Mesothelial cell of epicardium (in vitro differentiated cells): Measurements from ENCODE around the gene ROBO2. TPM values are rescaled to one million over a fixed set of nuclear protein-coding genes. Genes with fewer than 3 reads are reported as not detected.

ENCODE experiments used
- DNase-seq, 2 experiments: peaks; one replicate each; pipeline ENCODE4 v3.0.0; 2021; ENCODE audit warnings: low spot score in 2 of 2; ENCODE audit not compliant: unreplicated experiment in 2 of 2
- H3K27ac Mint-ChIP-seq: 2 replicates; pipeline ENCODE4 v1.8.0; 2021; ENCODE audit warnings: mixed read lengths
- H3K27me3 Mint-ChIP-seq: 2 replicates; pipeline ENCODE4 v1.8.0; 2021; ENCODE audit warnings: low read depth, mixed read lengths
- H3K36me3 Mint-ChIP-seq: 2 replicates; pipeline ENCODE4 v1.8.0; 2021; ENCODE audit warnings: mixed read lengths
- H3K4me1 Mint-ChIP-seq: 2 replicates; pipeline ENCODE4 v1.8.0; 2021; ENCODE audit warnings: mixed read lengths
- H3K4me3 Mint-ChIP-seq: 2 replicates; pipeline ENCODE4 v1.8.0; 2021; ENCODE audit warnings: mild to moderate bottlenecking, moderate library complexity, mixed read lengths
- H3K9me3 Mint-ChIP-seq: 2 replicates; pipeline ENCODE4 v1.8.0; 2021; ENCODE audit warnings: mixed read lengths
- total RNA-seq: library from RNA; stranded (reverse); gene quantifications from 3 replicates; pipeline ENCODE4 v1.2.1, GENCODE V29; 2021
- TF ChIP-seq, protein P1 (sequence below): fragments of 200-600 bp; sonication (generic); IDR thresholded peaks from one replicate; pipeline ENCODE4 v1.5.0; 2021; ENCODE audit warnings: antibody characterized with exemption; ENCODE audit not compliant: unreplicated experiment

Gene ROBO2
- total RNA-seq, 1 donor from 2014 or later: 82.3 TPM

DNA sequence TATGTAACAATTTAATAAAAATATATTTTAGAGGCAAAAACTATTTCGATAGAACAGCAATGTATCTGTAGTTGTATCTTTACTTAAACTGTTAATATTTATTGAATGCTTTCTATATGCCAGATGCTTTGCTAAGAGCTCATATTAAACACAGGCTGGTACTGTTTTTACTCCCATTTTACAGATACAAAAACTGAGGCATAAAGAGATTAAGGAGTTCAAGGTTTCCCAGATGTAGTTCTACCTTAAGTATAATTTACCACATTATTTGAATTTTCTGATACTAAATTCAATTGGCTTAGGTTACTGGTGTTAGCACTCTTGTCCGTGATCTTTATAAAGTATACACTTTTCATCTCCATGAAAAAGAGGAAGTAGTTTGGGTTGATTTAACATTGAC, 149.8 kb downstream of the ROBO2 start:
- Mint-ChIP-seq H3K4me1 (peaks cover 29% of the 10 kb centered on the region), H3K4me3 (no peak overlapping the region), H3K36me3 (no peaks in the 10 kb centered on the region), H3K27ac (peak overlapping the region; percentile 83), H3K9me3 (no peaks in the 10 kb centered on the region), H3K27me3 (no peaks in the 10 kb centered on the region)
- DNase-seq: no peak
- TF ChIP-seq, protein P1, sequence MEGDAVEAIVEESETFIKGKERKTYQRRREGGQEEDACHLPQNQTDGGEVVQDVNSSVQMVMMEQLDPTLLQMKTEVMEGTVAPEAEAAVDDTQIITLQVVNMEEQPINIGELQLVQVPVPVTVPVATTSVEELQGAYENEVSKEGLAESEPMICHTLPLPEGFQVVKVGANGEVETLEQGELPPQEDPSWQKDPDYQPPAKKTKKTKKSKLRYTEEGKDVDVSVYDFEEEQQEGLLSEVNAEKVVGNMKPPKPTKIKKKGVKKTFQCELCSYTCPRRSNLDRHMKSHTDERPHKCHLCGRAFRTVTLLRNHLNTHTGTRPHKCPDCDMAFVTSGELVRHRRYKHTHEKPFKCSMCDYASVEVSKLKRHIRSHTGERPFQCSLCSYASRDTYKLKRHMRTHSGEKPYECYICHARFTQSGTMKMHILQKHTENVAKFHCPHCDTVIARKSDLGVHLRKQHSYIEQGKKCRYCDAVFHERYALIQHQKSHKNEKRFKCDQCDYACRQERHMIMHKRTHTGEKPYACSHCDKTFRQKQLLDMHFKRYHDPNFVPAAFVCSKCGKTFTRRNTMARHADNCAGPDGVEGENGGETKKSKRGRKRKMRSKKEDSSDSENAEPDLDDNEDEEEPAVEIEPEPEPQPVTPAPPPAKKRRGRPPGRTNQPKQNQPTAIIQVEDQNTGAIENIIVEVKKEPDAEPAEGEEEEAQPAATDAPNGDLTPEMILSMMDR: no peak

DNA sequence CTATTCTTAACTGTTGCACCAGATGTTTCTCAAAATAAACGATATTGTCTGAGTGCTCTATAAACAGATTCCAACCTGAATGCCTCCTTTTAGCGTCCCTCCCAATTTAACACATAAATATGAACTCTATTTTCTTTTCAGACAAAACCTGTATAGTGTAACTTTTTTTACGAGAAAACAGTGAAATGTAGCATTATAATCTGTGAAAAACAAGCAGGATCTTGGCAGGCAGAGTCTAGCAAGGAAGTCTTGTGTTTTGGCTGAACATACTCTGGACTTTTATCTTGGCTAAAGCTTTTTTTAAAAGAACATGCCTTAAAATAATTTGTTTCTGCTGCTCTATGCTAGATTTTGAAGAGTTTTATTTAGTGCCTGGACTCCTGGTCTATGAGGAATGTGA, 150.5 kb downstream of the ROBO2 start:
- Mint-ChIP-seq H3K4me1 (peaks cover 29% of the 10 kb centered on the region), H3K9me3 (no peaks in the 10 kb centered on the region), H3K27ac (peak overlapping the region; percentile 80), H3K4me3 (no peak overlapping the region), H3K27me3 (no peaks in the 10 kb centered on the region), H3K36me3 (no peaks in the 10 kb centered on the region)
- TF ChIP-seq, protein P1: no peak
- DNase-seq: no peak

DNA sequence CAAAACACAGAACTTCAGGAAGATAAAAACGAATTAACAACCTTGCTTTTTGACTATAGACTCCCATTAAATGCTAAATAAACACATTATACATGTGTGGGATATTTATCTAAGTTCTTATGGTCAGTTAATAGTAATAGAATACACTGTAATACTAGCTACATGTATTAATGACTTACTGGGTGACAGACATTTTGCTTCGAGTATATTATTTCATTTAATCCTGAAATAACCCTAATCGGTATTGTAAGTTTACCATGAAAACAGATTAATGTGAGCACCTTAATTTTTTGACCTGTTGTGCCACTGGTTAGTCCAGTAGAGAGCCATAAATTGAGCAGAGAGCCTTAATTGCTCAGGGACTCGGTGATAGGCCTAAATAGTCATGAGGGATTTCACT, 151.1 kb downstream of the ROBO2 start:
- no peaks in the 10 kb centered on the region for H3K36me3 Mint-ChIP-seq
- TF ChIP-seq, protein P1: no peak

DNA sequence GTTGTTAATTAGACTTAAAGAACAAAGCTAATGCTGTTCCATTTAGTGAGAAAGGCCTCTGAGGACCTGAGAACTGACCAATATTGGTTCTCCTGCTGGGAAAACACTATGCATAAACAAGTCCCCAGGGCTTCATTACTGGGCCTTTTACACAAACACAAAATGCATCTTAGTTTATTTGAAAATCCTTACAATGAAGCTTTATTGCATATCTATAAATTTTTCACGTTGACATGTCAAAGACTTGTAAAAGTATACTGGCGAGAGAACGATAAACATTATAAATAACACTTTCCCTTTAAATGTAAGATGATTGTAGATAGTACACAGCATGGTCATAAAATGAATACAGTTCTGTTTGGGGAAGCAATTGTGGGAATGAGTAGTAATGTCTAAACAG, 151.7 kb downstream of the ROBO2 start:
- no peaks in the 10 kb centered on the region for H3K36me3 Mint-ChIP-seq
- H3K27ac Mint-ChIP-seq: no peak overlapping the region

More for the DNA sequence above, 151.1 kb downstream of the ROBO2 start:
- Mint-ChIP-seq H3K27me3 (no peaks in the 10 kb centered on the region), H3K9me3 (no peaks in the 10 kb centered on the region), H3K27ac (peak overlapping the region; percentile 80), H3K4me1 (peaks cover 29% of the 10 kb centered on the region), H3K4me3 (no peak overlapping the region)
- no peak for DNase-seq

DNA sequence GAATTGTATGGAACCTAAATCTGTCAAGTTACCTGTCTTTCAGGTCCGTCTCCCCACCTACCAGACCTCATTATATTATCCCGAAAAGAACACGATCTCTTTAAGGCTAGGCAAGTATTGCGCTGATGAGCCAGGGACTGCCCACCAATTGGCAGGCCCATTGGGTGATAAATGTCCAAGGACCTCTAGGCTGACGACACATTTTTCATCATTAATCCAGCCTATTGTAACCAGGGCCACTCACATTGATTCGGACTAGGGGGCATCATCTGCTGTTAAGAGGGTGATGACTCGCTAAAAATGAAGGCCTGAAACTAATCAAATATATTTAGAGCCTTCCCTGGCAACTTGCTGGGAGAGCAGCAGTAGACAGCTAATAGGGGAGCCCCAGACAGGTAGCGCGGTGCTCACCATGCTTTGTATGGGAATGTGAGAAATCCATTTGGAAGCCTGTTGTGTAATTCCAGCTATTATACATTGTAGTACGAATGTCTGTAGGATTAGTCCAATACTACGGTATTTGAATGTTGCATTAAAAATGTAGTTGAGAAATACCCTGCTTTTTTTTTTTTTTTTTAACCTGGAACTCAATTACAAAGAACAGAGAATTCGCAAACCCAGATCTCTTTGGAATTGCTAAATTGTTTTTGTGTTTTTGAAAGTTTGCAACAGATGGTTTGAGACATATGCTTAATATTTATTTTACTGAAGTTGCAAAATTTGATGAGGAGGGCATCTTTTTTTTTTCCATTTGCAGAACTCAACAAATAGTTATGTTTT, 156.1 kb downstream of the ROBO2 start:
- TF ChIP-seq, protein P1: no peak
- DNase-seq: no peak
- no peaks in the 10 kb centered on the region for H3K9me3 Mint-ChIP-seq
- no peaks in the 10 kb centered on the region for H3K27me3 Mint-ChIP-seq
- H3K36me3 Mint-ChIP-seq: no peaks in the 10 kb centered on the region
- no peak overlapping the region for H3K27ac Mint-ChIP-seq
- H3K4me1 Mint-ChIP-seq: peaks cover 9% of the 10 kb centered on the region
- no peak overlapping the region for H3K4me3 Mint-ChIP-seq

More for the DNA sequence above, 151.7 kb downstream of the ROBO2 start:
- DNase-seq: no peak
- H3K4me3 Mint-ChIP-seq: no peak overlapping the region
- no peaks in the 10 kb centered on the region for H3K27me3 Mint-ChIP-seq
- TF ChIP-seq, protein P1: no peak
- peaks cover 27% of the 10 kb centered on the region for H3K4me1 Mint-ChIP-seq
- no peaks in the 10 kb centered on the region for H3K9me3 Mint-ChIP-seq
